HG03520 (cell line): Measurements from ENCODE around the gene CCDC179.

Experiments used
- ATAC-seq: cut with Tn5 transposase; IDR thresholded peaks from one replicate; pipeline ENCODE4 v1.9.1; 2021; ENCODE audit warnings: mild to moderate bottlenecking, moderate library complexity; ENCODE audit not compliant: unreplicated experiment

Gene CCDC179

DNA sequence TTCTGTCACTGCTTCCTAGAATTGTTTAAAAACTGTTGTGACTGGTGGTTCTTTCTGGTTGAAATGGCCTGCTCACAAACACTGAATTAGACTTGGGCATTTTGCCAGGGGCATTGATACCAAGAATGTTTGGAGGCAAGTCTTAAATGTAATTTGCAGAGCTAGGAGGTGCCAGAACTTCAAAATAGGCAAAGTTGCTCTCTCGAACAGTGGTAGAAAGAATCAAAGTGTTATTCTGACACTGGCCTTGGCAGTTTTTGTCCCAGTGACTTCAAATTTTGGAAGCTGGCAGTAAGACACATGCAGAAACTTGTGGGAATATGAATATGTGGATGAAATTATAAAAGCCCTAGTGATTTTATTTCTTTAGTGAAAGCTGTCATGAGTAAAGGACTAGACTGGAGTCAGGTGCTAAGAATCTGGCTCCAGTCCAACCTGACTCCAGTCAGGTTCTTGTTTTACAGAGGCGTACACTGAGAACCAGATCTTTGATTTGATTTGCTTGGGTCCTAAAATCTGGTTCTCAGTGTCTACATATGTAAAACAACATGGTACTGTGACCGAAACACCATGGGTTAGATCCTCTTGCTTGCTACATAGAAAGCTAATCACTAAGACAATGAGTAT, 51.6 kb downstream of the CCDC179 start:
- no peak for ATAC-seq

GRCh38 chr11:22807855-22808570, 52.3 kb downstream of the CCDC179 start:
- peak; percentile 96 for ATAC-seq

DNA sequence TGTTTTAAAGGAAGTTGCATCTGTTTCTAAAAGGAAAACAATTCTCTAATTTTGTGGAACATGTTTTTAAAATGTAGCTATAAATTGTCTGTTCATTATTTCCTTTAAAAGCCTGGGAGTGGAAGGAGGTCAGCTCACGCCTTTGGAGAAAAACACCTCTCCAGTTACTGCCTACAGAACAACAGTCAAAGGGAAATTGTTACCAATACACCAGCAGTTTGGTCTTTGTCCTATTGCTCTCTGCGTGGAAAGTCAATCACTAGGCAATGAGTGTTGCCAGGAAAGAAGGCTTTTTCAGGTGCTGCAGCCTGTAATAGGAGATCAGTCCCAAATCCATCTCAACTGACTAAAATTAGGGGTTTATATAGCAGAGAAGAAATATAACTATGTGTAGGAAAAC, 52.9 kb downstream of the CCDC179 start:
- no peak for ATAC-seq

DNA sequence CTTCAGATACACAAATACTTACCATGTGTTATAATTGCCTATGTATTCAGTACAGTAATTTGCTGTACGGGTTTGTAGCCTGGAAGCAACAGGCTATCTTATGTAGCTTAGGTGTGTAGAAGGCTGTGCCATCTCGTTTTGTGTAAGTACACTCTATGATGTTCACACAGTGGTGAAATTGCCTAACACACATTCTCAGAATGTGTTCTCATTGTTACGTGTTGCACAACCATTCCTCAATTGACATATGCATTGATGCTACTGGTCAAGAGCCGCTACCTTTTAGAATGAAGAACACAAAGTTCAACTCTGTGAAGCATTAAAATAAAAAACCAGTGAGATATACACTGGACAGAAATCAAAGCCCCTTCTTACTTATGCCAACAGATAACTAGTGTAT, 57.4 kb downstream of the CCDC179 start:
- no peak for ATAC-seq

GRCh38 chr11:22800482-22800881, 59.8 kb downstream of the CCDC179 start:
- ATAC-seq = no peak

- no peak for ATAC-seq
Measured at GRCh38 chr11:22798901-22799300, 61.4 kb downstream of the CCDC179 start.

DNA sequence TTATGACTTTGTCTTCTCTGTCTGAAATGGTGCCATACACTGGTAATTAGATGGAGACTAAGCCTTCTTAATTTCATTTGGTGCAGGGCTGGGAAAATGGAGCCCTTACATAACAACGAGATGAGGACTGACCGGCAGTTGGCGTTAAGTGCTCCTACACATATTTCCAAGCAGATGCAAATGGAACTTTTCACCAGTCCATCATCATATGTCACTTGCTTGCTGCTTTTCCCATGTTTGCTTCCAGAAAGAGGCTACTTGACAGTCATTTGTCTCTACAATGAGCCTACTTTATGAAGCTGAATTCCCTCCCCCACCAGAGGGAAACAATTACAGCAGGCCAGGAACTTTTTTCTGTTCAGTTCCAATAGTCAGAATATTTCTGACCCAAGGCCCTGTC, 63.2 kb downstream of the CCDC179 start:
- ATAC-seq = no peak
